IgD-negative memory B cell (primary cell): Measurements from ENCODE around the gene TADA1. TPM values are rescaled to one million over a fixed set of nuclear protein-coding genes. Genes with fewer than 3 reads are reported as not detected.
"Not testable (repeated sequence)": the region's sequence is repeated elsewhere in the genome, so short reads cannot be mapped to it uniquely, and the experiment has no call there.

Experiments used
- H3K27ac Mint-ChIP-seq, 3 donors: one replicate each; pipeline ENCODE4 v1.8.0; 2020 to 2022; ENCODE audit warnings: mild to moderate bottlenecking in 3 of 3, mixed read lengths in 3 of 3, moderate library complexity in 1 of 3
- H3K27me3 Mint-ChIP-seq: one replicate; pipeline ENCODE4 v1.8.0; 2021; ENCODE audit warnings: mixed read lengths
- H3K36me3 Mint-ChIP-seq: one replicate; pipeline ENCODE4 v1.8.0; 2020; ENCODE audit warnings: mild to moderate bottlenecking, mixed read lengths
- H3K4me1 Mint-ChIP-seq, 3 donors: one replicate each; pipeline ENCODE4 v1.8.0; 2020 to 2022; ENCODE audit warnings: mixed read lengths in 3 of 3, mild to moderate bottlenecking in 1 of 3
- H3K4me3 Mint-ChIP-seq, 4 donors: one replicate each; pipeline ENCODE4 v1.8.0; 2020 to 2022; ENCODE audit warnings: mild to moderate bottlenecking in 4 of 4, mixed read lengths in 4 of 4, moderate library complexity in 3 of 4
- H3K9me3 Mint-ChIP-seq, 3 donors: one replicate each; pipeline ENCODE4 v1.8.0; 2020 to 2021; ENCODE audit warnings: mixed read lengths in 3 of 3, mild to moderate bottlenecking in 1 of 3
- polyA plus RNA-seq: library from polyadenylated mRNA; unstranded; fragments of 300-500 nt; fragmentation: Illumina TruSeq; gene quantifications from one replicate; pipeline ENCODE4 v1.2.3, GENCODE V29; 2021

Gene TADA1
- polyA plus RNA-seq, 1 donor from 2014 or later: 14.6 TPM

DNA sequence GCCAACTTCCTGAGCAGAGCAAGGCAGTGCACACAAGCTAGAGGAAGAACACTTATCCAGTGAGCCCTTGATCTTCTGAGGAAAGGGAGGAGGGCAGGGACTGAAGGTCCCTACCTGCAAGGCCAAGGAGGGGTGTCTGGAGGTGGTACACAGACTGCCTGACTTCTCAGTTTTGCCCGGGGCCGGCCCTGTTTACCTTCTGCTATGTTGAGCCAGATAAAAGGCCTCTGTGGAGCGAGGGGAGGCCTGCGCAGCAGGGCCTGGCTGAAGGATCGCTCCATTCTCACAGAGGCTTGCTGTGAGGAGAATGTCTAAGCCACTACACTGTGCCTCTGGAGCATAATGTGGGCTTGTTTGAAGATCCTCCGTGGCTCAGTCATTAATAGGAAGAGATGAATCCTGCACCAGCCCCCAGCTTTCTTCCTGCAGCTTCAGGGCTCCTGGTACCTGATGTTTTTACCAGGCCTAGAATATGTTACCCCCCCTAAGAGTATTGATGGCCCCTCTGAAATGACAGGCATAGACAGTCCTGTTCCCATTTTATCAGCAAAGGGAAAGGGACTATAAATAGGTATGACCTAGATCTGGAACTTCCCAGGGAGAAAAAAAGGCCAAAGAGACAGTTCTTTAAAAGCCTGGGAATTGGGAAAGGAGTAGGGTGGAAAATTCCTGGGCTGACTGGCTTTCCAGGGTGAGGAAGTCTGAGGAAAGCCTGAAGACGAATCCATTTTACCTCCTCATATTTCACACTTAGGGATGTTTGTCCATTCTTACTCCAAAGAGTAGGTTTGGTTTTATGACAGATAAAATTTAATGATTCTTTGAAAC, 32.1 kb downstream of the TADA1 start:
- Mint-ChIP-seq H3K36me3 (peaks cover 7% of the 10 kb centered on the region), H3K4me3 (peak overlapping the region in 1 of 4 donors; percentile 32), H3K27ac (peak overlapping the region in 2 of 3 donors; percentile 39 to 47), H3K9me3 (no peaks in the 10 kb centered on the region), H3K4me1 (peaks cover 22 to 34% (median 33%) of the 10 kb centered on the region in 3 donors), H3K27me3 (no peaks in the 10 kb centered on the region)

DNA sequence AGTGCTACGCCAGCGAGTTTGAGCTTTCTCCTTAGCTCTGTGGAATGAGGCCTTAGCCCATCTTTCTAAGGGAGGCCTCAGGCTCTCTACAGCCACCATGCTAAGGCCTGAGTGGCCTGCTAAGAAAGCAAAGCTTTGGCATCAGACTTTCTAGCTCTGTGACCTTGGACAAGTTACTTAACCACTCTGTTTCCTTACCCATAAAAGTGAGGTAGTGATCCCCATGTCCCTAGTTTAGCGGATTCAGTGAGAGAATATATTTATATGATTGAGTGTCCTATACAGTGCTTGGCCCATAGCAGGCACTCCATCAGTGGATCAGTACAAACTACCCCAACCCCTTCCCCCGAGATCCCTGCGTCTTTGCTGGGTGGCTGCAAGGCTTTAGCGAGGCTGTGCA, 32.7 kb downstream of the TADA1 start:
- Mint-ChIP-seq H3K36me3 (peaks cover 7% of the 10 kb centered on the region), H3K9me3 (no peaks in the 10 kb centered on the region), H3K27ac (peak overlapping the region in 2 of 3 donors; percentile 28 to 39), H3K27me3 (no peaks in the 10 kb centered on the region), H3K4me1 (peaks cover 28 to 40% (median 39%) of the 10 kb centered on the region in 3 donors), H3K4me3 (no peak overlapping the region)

DNA sequence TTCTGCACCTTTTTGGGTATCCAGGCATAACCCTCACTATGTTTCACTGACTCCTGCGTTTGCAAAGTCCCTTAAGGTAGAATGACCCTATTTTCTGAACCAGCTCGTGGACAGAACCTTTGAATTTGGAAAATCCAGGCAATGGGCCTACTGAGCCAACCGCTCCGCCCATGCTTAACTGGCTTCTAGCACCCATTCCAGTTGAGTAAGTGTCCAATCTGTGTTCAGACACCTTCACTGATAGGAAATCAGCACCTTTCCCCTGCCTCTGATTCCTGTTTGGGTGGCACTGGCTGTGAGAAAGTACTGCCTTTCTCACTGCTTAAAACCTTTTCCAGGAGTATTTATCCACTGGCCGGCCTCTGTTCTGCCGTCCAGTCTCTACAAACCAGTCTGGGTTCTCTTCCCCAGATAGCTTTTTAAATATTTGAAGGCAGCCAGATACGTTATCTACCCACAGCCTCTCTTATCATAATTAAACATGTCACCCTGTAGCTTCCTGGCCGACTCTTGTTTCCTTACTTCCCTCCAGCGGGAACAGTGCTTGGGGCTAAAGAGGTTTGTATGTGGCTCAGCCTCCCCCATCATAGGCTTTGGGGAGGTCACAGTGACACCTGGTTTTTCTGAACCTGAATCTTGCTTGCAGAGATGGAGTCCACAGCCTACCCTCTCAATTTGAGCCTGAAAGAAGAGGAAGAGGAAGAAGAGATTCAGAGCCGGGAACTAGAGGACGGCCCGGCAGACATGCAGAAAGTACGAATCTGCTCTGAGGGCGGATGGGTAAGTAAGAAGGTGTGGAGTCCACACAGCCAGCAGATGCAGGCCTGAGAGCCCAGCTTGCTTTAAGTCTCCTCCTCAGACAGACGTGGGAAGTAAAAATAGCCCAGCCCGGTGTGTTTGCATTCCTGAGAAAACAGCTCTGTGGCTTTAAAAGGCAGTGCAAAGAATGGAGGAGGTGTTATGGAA, 35.5 kb downstream of the TADA1 start:
- no peaks in the 10 kb centered on the region for H3K9me3 Mint-ChIP-seq
- no peaks in the 10 kb centered on the region for H3K36me3 Mint-ChIP-seq
- H3K27me3 Mint-ChIP-seq: no peaks in the 10 kb centered on the region
- peaks cover 24 to 35% (median 35%) of the 10 kb centered on the region in 3 donors for H3K4me1 Mint-ChIP-seq
- H3K4me3 Mint-ChIP-seq: peak overlapping the region; percentile 86 to 96 (median 95)
- peak overlapping the region; percentile 64 to 89 (median 89) for H3K27ac Mint-ChIP-seq

DNA sequence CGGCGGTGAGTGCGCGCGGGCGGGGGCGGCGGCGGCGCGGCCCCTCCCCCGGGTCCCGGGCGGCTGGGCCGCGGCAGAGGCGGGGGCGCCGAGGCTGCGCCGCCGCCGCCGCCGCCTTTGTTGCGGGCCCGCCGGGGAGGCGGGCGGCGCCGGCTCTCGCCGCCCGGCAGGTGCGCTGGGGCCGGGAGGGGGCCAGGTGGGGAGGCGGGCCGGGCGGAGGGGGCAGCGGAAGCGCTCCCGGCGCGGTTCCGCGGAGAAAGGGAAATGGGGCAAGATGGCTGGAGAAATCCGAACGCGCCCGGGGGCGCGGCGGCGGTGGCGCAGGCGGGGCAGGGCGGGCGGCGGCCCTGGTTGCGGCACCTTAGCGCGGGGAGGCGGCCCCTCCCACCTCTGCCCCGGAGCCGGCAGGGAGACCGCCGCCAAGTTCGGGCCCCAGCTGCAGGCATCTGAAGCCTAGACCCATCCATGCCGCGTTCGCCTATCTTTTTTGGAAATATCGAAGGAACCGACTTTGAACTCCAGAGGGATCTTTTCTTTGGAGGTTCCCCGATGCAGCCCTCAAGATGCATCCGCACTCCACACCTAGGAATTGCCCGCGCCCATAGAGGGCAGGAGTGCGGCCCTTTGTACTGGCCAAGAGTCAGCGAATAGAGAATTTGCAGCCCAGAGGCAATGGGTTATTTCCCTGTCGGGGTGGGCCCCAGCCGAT, 36.3 kb downstream of the TADA1 start:
- Mint-ChIP-seq H3K36me3 (no peaks in the 10 kb centered on the region), H3K27me3 (no peaks in the 10 kb centered on the region), H3K4me1 (peaks cover 22 to 35% (median 33%) of the 10 kb centered on the region in 3 donors)

DNA sequence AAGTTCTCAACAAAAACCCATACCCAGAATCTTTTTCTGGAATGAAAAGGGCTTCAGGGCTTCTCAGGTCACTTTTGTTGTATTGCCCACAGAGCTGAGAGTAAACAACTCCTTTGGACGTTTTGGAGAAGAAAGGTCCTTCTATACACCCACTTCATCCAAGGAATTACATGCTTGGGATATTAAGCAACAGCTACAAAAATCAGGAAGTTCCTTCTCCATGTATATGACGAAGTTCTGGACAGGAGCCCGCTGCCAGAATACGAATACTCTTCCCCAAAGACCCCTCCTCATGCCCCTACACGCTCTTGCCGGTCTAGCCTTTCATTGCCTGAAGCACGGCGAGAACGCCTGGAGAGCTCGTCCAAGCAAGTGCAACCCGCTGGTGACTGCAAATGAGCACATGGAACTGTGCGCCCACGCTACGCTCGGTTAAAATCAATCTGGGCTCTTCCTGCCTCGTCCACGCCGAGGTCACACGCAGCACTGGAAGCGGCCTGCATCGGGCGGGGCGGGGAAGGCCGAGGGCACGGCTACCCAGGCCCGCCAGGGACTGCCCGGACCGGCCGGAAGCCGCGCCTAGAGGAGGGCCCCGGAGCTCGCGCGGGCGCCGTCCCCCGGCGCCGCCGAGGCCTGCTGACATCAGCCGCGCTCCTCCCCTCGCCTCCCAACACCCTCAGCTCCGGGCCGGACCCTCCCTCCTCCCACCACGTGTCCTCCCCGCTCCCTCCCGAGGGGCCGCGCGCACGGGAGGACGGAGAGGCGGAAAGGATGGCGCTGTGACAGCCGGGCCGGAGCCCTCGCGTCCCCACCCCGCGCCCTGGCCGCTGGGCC, 37.1 kb downstream of the TADA1 start, which contains the start of gene POGK:
Gene POGK, plus strand, starts transcription at position 710 of the 834 bp plus-strand sequence. CDS start 1,482 bp downstream, outside the sequence.
- H3K36me3 Mint-ChIP-seq: no peaks in the 10 kb centered on the region
- H3K4me1 Mint-ChIP-seq: peaks cover 18 to 29% (median 28%) of the 10 kb centered on the region in 3 donors
- H3K9me3 Mint-ChIP-seq: peaks cover 0 to 2% (median 0%) of the 10 kb centered on the region in 3 donors
- H3K27me3 Mint-ChIP-seq: no peaks in the 10 kb centered on the region
- peak within 1 kb of the TSS; percentile 64 to 95 (median 89) for H3K27ac Mint-ChIP-seq
- peak within 1 kb of the TSS; percentile 91 to 99 (median 96) for H3K4me3 Mint-ChIP-seq

More for the DNA sequence above, 36.3 kb downstream of the TADA1 start:
- peak overlapping the region; percentile 86 to 96 (median 95) for H3K4me3 Mint-ChIP-seq
- H3K27ac Mint-ChIP-seq: peak overlapping the region; percentile 64 to 89 (median 88)
- H3K9me3 Mint-ChIP-seq: no peaks in the 10 kb centered on the region

DNA sequence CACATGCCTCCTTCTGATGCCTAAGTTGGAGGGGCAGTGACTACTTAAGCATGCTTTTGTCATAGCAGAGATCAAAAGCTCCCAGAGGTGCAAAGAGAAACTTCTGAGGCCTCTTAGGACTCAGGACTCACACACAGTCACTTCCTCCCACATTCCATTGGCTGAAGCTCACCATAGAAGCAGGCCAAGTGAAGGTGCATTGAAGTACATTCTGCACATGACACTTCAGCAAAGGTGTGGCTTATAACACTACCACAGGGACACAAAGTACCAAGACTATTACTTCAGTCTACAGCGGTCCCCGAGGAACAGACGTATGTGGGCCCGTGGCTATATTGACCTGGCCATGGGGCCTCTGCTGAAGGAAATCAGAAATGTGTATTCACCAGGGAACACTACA, 39.3 kb downstream of the TADA1 start:
- Mint-ChIP-seq H3K4me1 (peaks cover 18 to 26% (median 25%) of the 10 kb centered on the region in 3 donors), H3K36me3 (no peaks in the 10 kb centered on the region), H3K27me3 (peaks cover 5% of the 10 kb centered on the region), H3K4me3 (peak overlapping the region in 1 of 4 donors; percentile 92), H3K27ac (no peak overlapping the region), H3K9me3 (peaks cover 1 to 4% (median 2%) of the 10 kb centered on the region in 3 donors)

DNA sequence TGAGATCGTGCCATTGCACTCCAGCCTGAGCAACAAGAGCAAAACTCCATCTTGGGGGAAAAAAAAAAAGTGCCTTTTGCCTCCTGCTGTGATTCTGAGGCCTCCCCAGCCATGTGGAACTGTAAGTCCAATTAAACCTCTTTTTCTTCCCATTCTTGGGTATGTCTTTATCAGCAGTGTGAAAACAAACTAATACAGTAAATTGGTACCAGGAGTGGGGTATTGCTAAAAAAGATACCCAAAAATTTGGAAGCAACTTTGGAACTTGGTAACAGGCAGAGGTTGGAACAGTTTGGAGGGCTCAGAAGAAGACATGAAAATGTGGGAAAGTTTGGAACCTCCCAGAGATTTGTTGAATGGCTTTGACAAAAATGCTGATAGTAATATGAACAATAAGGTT, 46.3 kb downstream of the TADA1 start:
- Mint-ChIP-seq H3K9me3 (peaks cover 5 to 24% (median 22%) of the 10 kb centered on the region in 3 donors), H3K27me3 (peaks cover 10% of the 10 kb centered on the region)
- H3K4me1 Mint-ChIP-seq, H3K27ac Mint-ChIP-seq, H3K4me3 Mint-ChIP-seq, H3K36me3 Mint-ChIP-seq: not testable (repeated sequence)

DNA sequence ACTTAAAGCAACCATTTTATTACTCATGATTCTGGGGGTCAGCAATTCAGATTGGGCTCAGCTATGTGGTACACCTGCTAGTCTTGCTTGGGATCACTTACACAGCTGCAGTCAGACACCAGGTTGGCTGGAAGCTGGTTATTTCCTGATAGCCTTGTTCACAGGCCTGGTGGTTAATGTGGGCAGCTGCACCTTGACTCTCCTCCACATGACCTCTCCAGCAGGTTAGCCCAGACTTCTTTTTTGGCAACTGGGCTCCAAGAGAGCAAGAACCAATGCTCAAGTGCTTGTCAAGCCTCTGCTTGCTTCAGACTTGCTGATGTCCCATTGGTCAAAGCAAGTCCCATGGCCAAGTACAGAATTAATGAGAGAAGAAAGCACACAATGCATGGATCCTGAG, 48.6 kb downstream of the TADA1 start:
- peaks cover 14% of the 10 kb centered on the region for H3K27me3 Mint-ChIP-seq
- H3K4me3 Mint-ChIP-seq: no peak overlapping the region
- peaks cover 3% of the 10 kb centered on the region for H3K36me3 Mint-ChIP-seq
- peaks cover 5 to 24% (median 20%) of the 10 kb centered on the region in 3 donors for H3K9me3 Mint-ChIP-seq
- H3K4me1 Mint-ChIP-seq: no peaks in the 10 kb centered on the region
- H3K27ac Mint-ChIP-seq: no peak overlapping the region

DNA sequence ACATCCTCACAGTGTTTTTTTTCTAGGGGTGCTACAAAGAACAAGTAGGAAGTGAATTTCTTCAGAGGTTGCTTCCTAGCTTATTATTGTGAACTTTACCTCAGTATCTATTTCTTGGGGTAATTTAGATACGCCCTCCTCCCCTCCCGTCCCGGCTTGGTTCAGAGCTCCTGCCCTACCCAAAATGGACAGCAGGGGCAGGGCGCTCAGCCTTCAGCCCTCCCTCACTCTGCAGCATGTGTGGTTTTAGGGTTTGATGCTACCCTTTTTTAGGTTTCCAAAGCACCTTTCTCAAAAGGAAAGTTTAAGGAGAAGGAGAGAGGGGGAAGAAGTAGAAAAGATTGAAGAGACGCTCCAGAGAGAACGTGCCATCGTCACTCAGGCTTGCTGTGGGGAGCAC, 53.7 kb downstream of the TADA1 start:
- H3K27me3 Mint-ChIP-seq: peaks cover 5% of the 10 kb centered on the region
- no peak overlapping the region for H3K27ac Mint-ChIP-seq
- no peak overlapping the region for H3K4me3 Mint-ChIP-seq
- H3K4me1 Mint-ChIP-seq: no peaks in the 10 kb centered on the region
- peaks cover 0 to 19% (median 15%) of the 10 kb centered on the region in 3 donors for H3K9me3 Mint-ChIP-seq
- no peaks in the 10 kb centered on the region for H3K36me3 Mint-ChIP-seq

DNA sequence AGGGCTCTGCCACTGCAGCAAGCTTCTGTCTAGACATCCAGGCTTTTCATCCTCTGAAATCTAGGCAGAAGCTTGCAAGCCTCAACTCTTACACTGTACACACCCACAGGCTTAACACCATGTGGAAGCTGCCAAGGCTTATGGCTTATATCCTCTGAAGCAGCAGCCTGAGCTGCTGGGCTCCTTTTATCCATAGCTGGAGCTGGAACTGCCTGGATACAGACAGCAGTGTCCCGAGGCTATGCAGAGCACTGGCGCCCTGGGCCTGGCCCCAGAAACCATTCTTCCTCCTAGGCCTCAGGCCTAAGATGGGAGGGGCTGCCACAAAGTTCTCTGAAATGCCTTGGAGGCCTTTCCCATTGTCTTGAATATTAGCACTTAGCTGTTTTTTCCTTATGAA, 56.1 kb downstream of the TADA1 start:
- peaks cover 5% of the 10 kb centered on the region for H3K27me3 Mint-ChIP-seq
- no peak overlapping the region for H3K4me3 Mint-ChIP-seq
- H3K9me3 Mint-ChIP-seq: peaks cover 0 to 16% (median 15%) of the 10 kb centered on the region in 3 donors
- no peaks in the 10 kb centered on the region for H3K36me3 Mint-ChIP-seq
- no peaks in the 10 kb centered on the region for H3K4me1 Mint-ChIP-seq
- H3K27ac Mint-ChIP-seq: no peak overlapping the region

DNA sequence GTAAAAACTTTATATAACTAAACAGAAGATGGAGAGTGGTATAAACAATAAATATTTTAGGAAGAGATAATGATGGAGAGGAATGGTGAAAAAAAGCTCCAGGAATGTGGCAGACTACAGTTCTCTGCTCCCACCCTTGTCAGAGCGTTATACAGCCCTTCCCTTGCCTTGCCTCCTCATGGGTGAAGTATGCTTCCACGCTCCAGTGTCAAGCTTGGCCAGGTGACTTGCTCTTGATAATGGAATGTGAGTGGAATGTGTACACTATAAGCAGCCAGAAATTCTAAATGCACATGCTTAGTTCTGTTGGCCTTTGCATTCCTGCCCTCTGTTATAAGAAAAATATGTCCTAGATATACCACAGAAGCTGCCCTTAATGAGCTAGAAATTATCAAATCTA, 61.5 kb downstream of the TADA1 start:
- Mint-ChIP-seq H3K4me1 (no peaks in the 10 kb centered on the region), H3K27ac (no peak overlapping the region), H3K4me3 (no peak overlapping the region), H3K36me3 (no peaks in the 10 kb centered on the region), H3K27me3 (peaks cover 5% of the 10 kb centered on the region), H3K9me3 (peaks cover 0 to 7% (median 6%) of the 10 kb centered on the region in 3 donors)

DNA sequence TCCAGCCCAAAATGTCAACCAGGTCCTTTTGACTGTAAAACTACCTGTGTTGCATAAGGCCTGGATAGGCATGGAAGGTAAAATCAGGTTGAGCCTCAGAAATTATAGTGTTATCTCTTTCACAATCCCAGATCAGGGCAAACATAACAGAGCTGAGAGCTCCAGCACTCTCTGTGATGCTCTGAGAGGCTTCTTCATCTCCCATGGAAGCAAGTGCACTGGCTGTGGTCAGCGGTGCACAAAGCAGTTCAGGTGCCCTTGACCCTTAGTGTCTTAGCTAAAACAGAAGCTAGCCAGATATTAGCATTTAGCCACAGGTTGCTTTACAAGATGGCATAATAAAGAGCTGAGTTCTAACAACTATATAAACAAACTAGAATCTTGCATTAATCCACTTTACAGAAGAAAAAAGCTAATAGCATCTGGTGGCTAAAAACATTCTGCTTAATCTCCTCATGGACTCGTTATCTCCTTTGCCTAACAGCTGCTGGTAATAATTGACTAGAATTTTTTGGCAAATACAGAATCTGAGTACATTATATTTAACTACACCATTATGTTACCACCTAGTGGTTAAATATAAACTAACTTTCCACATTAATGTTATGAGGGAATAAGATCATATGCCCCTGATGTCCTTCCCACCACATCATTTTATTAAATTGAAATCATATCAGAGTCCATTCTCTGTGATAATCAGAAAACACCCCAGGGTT, 62.4 kb downstream of the TADA1 start:
- Mint-ChIP-seq H3K4me3 (no peak overlapping the region), H3K4me1 (peaks cover 0 to 2% (median 0%) of the 10 kb centered on the region in 3 donors), H3K27ac (no peak overlapping the region), H3K36me3 (no peaks in the 10 kb centered on the region), H3K9me3 (peaks cover 0 to 5% (median 3%) of the 10 kb centered on the region in 3 donors), H3K27me3 (peaks cover 5% of the 10 kb centered on the region)

DNA sequence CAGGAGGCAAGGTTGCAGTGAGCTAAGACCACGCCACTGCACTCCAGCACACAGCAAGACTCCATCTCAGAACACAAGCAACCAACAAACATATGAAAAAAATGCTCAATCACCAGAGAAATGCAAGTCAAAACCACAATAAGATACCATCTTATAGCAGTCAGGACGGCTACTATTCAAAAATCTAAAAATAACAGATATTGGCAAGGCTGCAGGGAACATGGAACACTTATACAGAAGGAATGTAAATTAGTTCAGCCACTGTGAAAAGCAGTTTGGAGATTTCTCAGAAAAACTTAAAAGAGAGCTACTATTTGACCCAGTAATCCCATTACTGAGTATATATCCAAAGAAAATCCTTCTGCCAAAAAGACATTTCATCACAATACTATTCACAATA, 64.4 kb downstream of the TADA1 start:
- Mint-ChIP-seq H3K9me3 (peaks cover 0 to 3% (median 2%) of the 10 kb centered on the region in 3 donors), H3K27ac (no peak overlapping the region), H3K4me1 (peaks cover 0 to 2% (median 0%) of the 10 kb centered on the region in 3 donors), H3K4me3 (no peak overlapping the region), H3K36me3 (no peaks in the 10 kb centered on the region), H3K27me3 (peaks cover 4% of the 10 kb centered on the region)
